NCI-H526 (cell line): Measurements from ENCODE around the gene CHRDL1.
A peak's percentile ranks its signal among the peaks of the same experiment; 100 is the strongest.

ENCODE experiments used
- DNase-seq, 2 experiments: peaks; one replicate each; lab custom pipeline; 2025; lab: John Stamatoyannopoulos, UW

The CHRDL1 gene

DNA sequence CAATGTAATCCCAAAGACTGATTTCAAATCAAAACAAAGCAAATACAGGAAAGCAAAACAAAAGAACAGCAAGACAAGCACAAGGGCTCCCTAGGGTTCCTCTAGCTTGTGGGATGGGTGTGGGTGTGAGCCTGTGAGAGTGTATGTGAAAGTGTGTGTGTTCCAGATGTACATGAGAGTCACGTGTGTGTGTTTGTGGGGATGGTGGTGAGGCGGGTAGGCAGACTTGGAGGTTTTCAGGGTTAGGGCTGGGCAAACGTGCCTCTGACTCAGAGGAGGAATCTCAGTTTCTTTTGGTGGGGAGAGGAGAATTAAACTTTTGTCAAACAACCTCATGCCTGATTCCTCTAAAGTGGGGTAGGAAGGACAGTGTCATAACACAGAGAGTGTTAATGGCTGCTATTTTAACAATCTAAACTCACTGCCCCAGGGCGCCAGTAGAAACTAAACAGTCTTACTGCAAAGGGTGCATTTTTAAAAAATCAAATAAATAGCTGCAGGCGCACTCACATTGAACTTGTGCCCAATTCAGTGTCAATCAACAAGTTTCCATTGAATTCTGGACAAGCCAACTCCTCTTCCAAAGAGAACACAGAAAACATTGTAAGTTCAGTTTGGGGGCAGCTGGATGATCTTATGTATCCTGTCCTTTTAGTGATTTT is 51.8 kb downstream of the CHRDL1 start:
- no peak for DNase-seq

DNA sequence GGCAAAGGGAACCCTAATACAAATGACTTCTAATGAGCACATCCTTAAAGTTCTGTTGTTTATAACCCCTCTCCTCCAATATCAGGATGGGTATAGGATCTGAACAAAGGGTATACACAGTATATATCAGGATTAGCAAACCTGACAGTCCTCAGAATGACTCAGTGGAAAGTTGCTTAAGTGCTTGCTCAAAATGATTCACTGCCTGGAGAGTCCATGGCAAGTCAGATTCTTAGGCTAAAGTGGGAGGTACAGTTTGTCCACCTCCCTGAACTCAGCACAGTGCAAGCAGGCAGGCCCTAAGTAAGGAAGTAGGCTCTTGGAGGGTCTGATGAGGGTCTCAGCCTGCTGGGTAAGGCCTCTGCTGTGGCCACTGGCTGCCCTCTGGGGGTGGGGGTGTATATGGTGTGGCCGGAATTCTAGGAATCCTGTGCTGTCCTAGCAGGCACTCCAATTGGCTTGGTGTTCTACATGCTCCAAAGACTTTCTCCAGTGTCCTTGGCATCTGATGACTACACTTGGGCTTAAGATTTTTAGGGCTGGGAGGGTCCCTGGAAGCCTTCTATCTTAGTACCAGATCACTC is 54.3 kb downstream of the CHRDL1 start:
- DNase-seq: no peak

DNA sequence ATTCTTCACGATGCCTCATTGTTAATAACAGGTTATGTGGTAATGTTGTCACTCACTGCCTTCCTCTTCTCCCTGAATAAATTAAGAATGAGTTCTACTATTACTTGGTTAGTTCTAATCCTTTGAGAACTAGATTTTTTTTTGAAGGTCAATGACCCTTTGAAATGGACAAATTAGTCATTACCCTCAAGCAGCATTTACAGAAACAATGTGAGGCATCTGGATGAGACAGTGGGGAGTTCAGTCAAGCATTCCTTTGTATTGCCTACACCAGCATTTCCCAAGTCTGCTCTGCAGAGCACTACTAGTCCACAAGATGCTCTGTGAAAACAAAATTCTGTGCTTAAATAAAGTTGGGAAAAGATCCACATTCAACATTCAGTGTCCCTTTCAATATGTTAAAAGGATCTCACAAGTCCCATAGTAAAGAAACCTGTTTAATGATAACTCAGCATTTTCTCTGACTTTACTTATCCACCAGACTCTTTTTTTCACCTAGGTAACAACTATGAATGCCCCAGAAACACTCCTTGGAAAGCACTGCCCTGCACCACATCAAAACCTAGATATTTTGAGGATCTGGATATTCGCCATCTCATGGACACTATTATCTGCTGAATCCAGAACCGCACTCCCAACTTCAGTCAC is 60.6 kb downstream of the CHRDL1 start:
- DNase-seq: no peak

- no peak for DNase-seq
These were observed 61.3 kb downstream of the CHRDL1 start for GRCh38 chrX:110734271-110734670.

- no peak for DNase-seq
These were observed 62.5 kb downstream of the CHRDL1 start for GRCh38 chrX:110733166-110733565.

DNA sequence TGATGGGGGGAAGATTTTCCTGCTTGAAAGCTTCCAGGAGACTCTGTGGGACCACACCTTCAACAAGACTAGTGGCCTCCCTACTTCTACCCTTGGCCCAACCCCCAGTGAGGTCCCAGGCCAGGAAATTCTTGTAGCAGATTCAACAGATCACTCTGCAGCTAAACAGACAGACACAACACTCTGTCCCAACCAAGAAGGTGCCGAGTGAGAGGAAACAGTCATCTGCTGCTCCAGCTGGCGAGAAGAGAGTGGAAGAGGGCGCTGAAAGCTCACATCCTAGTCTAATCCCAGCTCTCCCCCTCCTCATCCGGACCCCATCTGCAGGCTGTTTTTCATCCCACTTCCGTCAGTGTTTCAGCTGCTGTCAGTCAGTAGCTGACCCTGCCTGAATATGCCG is 63.4 kb downstream of the CHRDL1 start:
- DNase-seq: no peak

DNA sequence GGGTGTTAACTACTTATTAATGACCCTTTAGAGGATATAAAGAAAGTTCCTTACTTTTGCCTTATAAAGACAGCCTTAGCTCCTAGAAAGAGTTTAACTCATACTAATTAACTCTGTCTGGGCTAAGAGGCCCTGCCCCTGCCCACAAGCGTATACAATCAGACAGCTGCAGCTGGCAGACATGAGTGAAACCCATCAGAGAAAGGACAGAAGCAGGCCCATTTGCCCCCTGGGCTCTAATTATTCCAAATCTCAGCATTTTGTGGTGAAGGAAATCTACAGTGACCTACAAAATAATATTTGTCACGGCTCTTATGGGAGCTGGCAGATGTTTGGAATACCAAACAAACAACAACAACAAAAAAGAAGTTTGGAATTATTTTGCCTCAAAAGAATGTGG is 71.8 kb downstream of the CHRDL1 start:
- DNase-seq: no peak

GRCh38 chrX:110722135-110722534 is 73.5 kb downstream of the CHRDL1 start:
- no peak for DNase-seq

DNA sequence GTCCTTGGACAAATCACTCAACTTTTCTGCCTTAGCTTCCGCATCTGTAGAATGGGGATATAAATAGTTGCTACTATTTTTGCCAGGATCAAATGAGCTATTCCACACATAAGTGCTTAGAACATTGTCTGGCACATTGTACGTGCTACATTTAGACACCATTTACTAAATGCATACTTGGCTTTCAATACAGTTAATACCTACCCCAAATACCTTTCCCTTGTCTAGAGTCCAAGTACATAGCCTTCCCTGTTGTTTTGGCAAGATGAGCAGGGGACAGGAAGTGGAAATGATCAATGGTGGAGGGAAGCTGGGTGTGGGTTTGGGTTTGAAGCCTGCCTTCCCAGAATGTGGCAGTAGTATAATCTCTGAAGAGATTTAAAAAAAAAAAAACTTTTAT is 82.0 kb downstream of the CHRDL1 start:
- no peak for DNase-seq

DNA sequence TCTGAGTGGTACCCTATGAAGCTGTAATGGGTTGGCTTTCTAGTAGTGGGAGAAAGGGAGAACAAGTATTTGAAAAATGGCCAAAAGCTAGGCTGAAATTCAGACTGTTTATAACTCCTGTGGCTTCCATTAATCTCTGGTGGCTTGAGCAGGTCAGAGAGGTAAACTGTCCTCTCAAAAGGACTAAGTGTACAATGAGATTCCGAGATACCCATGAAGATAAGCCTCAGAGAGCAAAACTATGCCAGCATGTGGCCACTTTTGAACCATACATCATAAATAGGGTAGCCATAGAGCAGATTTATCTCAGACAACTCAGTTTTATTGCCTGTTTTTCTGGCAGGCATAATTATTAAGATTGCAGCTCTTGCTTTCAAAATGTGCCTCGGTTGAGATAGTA is 89.2 kb downstream of the CHRDL1 start:
- DNase-seq: no peak

- no peak for DNase-seq
These were observed 92.0 kb downstream of the CHRDL1 start for GRCh38 chrX:110703641-110704040.

- no peak for DNase-seq
These were observed 96.5 kb downstream of the CHRDL1 start for GRCh38 chrX:110699109-110699508.

DNA sequence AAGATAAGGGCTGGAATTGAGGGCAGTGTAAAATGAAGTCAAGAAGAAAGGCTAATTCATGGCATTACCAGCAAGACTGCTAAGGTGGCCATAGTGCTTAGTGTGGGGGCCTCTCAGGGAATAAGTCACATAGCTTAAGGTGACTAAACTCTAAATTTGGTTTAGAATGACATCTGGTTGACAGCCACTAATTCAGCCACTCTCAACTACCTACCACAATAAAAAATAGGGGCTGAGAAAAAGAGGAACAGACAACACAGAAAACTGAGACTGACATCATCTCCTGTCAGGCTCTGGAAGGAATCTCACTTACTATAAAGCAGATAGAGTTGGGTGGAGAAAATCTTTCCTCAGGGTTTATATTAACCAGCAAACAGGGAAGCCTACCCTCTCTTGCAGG is 96.9 kb downstream of the CHRDL1 start:
- DNase-seq: no peak

- no peak for DNase-seq
These were observed 102.8 kb downstream of the CHRDL1 start for GRCh38 chrX:110692866-110693265.

GRCh38 chrX:110691446-110691845 is 104.2 kb downstream of the CHRDL1 start:
- DNase-seq: no peak

GRCh38 chrX:110684653-110685052 is 111.0 kb downstream of the CHRDL1 start:
- no peak for DNase-seq

- DNase-seq: no peak
These were observed 111.7 kb downstream of the CHRDL1 start for GRCh38 chrX:110683925-110684324.

DNA sequence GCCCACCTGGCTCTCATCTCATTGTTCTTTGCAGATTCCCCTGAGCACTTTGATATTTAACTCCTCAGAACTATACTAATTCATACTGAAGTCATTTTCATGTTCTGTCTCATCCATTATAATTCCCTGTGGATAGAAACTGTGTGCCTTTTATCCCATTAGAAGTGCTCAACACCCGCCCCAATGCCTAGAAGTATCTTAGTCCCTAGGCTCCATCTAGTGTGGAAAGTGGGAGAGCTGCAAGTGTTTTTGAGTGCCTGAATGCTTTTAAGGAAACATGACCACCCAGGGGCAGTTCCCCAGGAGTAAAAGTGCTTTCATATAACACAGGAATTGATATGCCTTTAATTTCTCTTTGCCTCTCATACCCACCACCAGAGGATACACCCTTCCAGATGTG is 117.0 kb downstream of the CHRDL1 start:
- DNase-seq: peak in 1 of 2 experiments; percentile 17

DNA sequence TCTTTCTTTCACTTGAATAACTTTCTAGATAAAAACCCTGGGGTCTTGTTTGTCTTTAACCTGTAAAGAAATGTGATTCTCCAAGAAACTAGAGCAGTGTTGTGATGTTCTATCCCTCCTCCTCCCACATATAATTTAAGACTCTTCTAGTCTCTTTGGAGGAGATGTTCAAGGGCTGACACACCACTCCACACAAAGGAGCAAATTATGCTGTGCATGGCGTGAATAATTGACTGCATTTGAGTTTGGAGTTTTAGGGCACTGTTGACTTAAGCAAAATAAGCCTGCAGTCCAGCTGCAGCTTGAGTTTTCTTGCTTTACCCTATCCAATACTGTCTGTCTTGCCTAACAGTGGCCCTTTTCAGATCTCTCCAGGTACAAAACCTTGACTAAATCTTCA is 119.7 kb downstream of the CHRDL1 start:
- DNase-seq: peak; percentile 15 to 78

GRCh38 chrX:110671068-110671803 is 124.4 kb downstream of the CHRDL1 start:
- DNase-seq: no peak

DNA sequence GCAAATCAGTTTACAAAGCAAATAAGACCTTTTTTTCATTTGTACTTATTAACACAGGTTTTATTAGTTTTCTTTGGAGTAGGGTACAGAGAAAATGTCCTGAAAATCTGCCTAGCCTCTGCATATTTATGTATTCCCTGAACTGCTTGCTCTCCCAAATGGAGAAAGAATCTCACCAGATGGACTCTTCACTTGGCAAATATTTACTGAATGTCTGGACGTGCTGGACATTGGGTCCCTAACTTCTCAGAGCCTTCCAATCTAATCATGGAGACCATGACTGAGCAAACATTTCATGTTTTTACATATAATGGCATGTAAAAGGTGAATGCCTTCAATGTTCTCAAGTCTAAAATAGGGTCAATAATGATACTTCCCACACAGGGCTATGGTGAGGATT is 126.0 kb downstream of the CHRDL1 start:
- DNase-seq: no peak

- DNase-seq: no peak
These were observed 127.9 kb downstream of the CHRDL1 start for GRCh38 chrX:110667706-110668105.
